ENCODE results near the gene LAMB2. TPM values are rescaled to one million over a fixed set of nuclear protein-coding genes. Genes with fewer than 3 reads are reported as not detected.

LAMB2 gene
- total and polyA plus RNA-seq, 2 of the 8 experiments (the other 6 are each of a cell fraction or from before 2014, with no cell fraction given), result 112 to 153 TPM

DNA sequence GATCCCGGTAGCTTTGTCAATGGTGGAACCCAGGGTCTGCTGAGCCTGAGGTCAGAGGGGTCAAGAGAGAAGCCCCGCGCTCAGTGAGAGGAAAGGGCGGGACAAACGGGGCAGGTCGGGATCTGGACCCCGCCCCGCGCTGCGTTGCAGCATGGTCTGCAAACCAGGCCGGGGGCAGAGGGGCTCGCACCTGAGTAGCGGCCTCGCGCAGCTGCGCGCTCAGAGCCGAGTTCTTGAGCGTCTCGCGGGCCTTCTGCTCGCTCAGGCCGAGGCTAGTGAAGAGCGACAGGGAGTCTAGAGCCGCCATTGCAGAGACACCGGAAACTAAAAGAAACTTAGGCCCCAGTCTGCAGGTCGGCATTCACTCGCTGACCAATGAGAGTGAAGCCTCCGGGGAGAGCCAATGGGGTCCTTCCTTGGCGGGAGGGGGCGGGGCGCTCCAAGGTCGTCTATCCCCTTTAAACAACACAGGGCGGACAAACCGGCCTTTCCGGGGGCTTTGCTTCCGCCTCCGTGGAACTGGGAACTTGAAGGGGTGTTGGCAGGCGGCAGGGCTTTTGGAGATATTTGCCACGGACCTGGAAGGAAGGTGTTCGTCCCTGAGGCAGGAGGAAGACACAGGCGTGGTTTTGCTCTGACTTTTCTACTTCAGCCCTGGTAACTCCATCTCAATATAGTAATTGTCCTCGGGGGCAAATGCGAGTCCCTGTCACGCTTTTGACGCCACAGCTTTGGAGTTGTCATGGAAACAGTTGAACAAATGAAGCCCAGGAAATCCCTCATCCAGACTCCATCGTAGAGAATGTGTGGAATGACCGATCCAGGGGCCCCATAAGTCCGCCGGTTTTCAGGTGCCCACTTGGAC, 28.2 kb downstream of the LAMB2 start, which contains the start of gene QARS1 (continued):
- TF ChIP-seq, protein P1, sequence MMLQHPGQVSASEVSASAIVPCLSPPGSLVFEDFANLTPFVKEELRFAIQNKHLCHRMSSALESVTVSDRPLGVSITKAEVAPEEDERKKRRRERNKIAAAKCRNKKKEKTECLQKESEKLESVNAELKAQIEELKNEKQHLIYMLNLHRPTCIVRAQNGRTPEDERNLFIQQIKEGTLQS (IDR thresholded peaks at IDR 0.05; ENCODE audit: insufficient read depth, low read depth, low read length), result no peak
- TF ChIP-seq SRF (IDR thresholded peaks at IDR 0.05; ENCODE audit: low read depth, low read length), result no peak
- TF ChIP-seq BCL11A (IDR thresholded peaks at IDR 0.05; ENCODE audit: low read depth in 2 of 2, low read length in 2 of 2), result no peak
